HuH-7 (cell line): ENCODE results near the gene POLR1C.
"Not testable (repeated sequence)": the region's sequence is repeated elsewhere in the genome, so short reads cannot be mapped to it uniquely, and the experiment has no call there.

Experiments
- DNase-seq: peaks from one replicate; pipeline ENCODE4 v3.0.0; 2011; ENCODE audit warnings: low spot score

POLR1C gene

DNA sequence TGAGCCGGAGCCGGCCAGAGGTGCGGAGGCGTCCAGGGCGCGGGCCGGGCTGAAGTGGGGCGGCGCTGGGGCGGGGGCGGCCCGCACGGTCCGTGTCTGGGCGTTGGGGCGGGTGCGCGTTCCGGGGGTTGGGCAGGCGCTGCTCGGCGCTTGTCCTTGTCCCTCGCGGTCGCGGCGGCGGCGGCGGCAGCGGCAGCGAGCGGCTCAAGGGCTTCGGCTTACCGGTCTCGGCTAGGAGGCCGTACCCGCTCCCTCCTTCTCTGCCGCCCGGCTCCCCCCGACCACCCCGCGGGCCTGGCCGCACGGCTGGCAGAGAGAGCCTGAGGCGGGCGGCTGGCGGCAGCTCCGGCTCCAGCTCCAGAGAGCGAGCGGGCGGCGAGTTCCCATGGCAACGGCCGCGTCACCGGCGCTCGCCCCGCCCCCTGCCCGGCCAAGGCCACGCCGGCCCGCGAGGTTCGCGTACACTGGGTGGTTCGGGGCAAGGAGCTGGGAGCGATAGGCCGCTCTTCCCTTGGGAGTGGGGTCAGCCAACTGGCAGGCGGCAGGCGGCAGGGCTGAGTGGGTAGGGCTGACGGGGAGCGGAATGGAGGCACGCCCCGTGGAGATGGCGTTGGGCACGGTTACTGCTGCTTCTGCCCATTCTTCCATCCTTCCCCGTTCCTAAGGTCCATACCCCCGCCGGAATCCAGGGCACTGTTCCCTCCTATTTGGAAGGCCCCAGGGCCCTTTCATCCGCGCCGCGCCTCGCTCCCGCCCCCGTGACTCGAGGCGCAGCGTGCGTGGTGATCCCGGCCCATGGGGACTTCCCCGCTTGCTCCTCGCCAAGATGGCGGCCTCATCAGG is 6.7 kb upstream of the POLR1C start, which contains the start of gene LRRC73:
Gene LRRC73, minus strand, starts transcription at position 363 of the 843 bp plus-strand sequence. CDS start 561 bp downstream, outside the sequence.
- DNase-seq: peak; percentile 70

GRCh38 chr6:43510827-43511163 is 6.1 kb upstream of the POLR1C start:
- DNase-seq: no peak

DNA sequence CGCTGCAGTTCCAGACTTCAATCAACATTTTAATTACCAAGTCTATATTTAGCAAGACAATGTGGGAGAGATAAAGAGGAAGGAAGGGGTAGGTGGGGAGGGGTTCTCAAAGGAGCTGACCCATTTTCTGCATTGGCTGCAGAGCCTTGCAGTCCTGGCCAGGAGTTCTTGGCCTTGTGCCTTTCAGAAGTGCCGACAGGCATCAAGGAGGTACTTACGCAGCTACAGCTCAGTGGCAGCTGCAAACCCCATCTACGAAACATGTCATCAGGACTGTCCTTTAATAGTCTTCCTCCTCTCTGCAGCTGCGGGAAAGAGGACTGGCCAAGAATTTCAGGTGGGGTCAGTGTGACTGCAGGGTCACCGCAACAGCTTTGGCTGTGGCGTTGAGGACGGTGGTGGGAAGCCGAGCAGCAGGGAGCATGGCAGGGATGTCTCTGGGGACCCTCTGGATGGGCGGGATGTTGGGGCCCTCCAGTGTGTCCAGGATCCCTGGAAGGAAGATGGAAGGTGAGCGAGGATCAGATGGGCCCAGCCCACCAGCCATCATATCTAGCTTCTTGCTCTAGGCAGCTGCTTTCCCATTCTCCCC is 5.0 kb upstream of the POLR1C start:
- DNase-seq: no peak

GRCh38 chr6:43515808-43516207 is 1.1 kb upstream of the POLR1C start:
- no peak for DNase-seq

DNA sequence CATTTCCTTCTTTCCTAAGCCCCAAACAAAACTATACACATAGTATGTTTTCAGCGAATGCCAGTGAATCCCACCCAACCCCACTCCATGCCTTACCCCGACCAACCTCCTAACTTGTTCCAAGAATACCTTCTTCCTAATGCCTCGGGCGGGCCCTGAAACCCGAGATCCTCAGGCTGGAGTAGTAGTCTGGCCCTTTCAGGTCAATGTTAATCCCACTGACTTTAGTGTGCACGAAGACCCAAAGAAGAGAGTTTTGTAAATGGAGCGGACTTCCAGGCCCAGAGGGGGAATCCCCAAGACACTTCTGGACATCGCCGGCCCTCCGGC is 557 bp upstream of the POLR1C start:
- no peak for DNase-seq

DNA sequence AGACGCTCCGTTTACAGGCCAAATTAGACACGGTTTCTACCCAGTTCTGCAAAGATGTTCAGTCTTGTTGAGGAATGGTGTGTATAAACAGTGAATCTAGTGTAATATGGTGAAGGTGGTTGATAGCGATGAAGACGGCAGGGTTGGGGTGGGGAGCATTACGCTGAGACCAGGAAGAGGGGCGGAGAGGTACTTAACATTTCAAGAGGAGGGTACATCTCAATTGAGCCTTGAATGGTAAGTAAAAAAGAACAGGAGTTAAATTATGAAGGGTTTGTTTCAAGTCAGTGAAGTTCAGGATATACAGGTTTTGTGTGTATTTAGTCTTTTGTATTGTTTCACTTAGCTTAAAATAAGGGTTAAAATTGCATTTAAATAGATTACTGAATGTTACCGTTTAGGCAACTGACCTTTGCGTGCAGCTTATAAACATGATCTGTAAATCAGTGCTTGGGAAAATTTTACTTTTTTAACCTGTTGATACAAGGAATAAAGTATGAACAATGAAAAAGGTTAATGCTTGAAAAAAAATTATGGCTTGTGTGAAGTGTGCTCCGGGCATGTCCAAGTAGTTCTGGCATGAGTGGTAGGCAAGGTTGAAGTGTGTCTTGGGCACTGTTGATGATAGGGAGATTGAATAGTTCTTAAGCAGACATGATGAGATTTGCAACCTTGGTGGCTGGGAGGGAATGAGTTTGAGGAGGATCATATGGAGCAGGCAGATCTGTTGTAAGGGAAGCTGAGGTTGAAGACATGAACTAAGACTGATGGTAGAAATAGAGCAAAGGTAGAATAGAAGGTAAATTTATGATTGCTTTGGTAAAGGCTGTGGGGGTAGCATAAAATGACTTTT is 842 bp downstream of the POLR1C start:
- DNase-seq: no peak

GRCh38 chr6:43520097-43520496 is 3.2 kb downstream of the POLR1C start:
- no peak for DNase-seq

DNA sequence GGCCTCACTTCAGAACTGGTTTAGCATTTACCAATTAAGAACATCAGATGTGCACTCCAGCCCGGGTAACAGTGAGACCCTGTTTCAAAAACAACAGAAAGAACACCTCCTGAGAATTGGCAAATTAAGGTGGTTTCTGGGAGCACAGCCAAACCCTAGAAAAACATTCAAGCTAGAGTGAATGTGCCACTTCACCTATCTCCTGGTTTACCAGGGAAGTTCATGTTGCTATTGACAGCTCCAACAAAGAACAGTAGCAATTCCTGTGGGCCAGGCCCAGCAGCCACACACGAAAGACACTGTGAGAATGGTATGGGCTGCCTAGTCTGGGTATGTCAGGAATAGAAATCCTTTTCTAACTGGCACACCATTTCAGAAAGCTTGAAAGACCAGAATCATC is 4.9 kb downstream of the POLR1C start:
- no peak for DNase-seq

- no peak for DNase-seq
These were observed 5.8 kb downstream of the POLR1C start for GRCh38 chr6:43522547-43523261.

- DNase-seq: no peak
These were observed 6.4 kb downstream of the POLR1C start for GRCh38 chr6:43523284-43523683.

- no peak for DNase-seq
These were observed 7.6 kb downstream of the POLR1C start for GRCh38 chr6:43524483-43524961.

GRCh38 chr6:43532201-43532600 is 15.3 kb downstream of the POLR1C start:
- DNase-seq: no peak

DNA sequence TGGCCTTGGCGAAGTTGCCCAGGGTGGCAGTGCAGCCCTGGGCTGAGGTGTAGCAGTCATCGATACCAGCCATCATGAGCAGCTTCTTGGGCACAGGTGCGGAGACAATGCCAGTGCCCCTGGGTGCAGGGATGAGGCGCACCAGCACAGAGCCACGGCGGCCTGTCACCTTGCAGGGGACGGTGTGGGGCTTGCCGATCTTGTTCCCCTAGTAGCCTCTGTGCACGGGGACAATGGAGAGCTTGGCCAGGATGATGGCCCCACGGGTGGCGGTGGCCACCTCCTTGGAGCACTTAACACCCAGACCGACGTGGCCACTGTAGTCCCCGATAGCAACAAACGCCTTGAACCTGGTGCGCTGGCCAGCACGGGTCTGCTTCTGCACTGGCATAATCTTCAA is 22.1 kb downstream of the POLR1C start:
- DNase-seq: not testable (repeated sequence)

DNA sequence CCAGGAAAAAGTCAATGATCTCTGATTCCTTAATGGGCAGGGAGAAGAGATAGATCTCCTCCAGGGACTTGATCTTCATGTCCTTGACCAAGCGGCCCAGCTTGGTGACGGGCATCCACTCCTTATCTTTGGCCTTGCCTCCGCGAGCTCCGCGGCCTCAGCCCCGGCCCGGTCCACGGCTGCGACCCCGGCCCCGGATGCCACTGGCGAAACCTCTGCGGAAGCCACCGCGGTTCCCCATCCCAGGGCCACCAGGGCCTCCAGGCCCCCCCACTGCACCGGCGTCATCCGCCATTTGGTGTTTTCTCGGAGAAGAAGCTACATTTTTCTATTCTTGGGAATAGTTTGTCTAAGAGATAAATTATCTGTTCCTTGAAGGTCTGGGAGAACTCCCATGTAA is 22.5 kb downstream of the POLR1C start:
- DNase-seq: not testable (repeated sequence)

DNA sequence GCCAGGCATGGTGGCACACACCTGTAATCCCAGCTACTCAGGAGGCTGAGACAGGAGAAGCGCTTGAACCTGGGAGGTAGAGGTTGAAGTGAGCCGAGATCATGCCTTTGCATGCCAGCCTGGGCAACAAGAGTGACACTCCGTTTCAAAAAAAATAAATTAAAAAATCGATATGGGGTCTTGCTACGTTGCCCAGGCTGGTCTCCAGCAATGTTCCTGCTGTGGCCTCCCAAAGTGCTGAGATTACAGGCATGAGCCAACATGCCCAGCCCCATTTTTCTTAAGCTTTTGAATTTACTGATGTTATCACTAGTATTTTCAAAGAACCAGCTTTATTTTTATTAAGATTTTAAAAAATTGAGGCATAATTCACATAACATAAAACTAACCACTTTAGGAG is 23.6 kb downstream of the POLR1C start:
- DNase-seq: no peak

- no peak for DNase-seq
These were observed 25.0 kb downstream of the POLR1C start for GRCh38 chr6:43541774-43542471.

DNA sequence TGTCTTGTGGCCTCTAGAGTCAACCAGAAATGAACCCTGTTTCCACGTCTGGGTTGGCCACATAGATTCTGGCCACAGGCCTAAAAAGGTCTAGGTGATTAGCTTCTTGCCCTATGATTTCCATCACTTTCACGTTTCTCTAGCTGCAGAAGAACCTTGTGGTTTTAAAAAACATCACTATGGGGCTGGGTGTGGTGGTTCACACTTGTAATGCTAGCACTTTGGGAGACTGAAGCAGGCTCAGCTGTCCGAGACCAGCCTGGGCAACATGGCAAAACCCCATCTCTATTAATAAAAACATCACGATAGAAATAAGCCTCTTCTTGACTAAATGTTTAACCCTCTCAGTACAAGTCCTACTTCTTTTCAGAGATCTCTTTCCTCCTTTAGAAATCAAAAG is 27.6 kb downstream of the POLR1C start:
- no peak for DNase-seq

- no peak for DNase-seq
These were observed 30.3 kb downstream of the POLR1C start for GRCh38 chr6:43547222-43547621.

- not testable (repeated sequence) for DNase-seq
These were observed 40.7 kb downstream of the POLR1C start for GRCh38 chr6:43557620-43558019.

DNA sequence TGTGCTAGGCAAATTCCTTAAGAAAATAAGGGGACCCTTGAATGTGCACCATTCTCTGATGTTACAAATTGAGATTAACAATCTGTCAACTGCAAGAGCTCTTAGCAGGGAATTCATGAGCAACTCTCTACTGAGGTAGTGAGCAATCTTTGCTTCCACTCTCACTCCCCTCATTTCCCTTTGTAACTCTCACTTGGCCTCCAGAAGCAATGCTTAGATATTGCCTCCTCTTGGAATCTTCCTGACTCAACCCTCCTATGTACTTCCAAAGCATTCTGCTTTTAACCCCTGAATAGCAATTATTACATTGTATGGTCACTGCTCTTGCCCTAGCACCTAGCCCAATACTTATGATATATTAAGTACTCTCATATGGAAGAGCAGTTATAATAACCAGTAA is 42.4 kb downstream of the POLR1C start:
- DNase-seq: no peak

GRCh38 chr6:43570876-43571441 is 54.1 kb downstream of the POLR1C start:
- DNase-seq: no peak
